WTC11 (cell line): ENCODE measurements around the gene ESRP2.

ENCODE experiments used
- CREB1 ChIP-seq: sonication (generic); formaldehyde crosslinking; IDR thresholded peaks from 2 replicates; pipeline ENCODE4 v1.8.0; 2023; ENCODE audit warnings: mild to moderate bottlenecking, missing genetic modification reagents
- CREM ChIP-seq: sonication (generic); formaldehyde crosslinking; IDR thresholded peaks from 2 replicates; pipeline ENCODE4 v1.8.1; 2022; ENCODE audit warnings: mild to moderate bottlenecking, missing genetic modification reagents, moderate library complexity
- NFE2L1 ChIP-seq: sonication (generic); formaldehyde crosslinking; IDR thresholded peaks from 2 replicates; pipeline ENCODE4 v1.8.1; 2023; ENCODE audit warnings: missing genetic modification reagents
- TP53 ChIP-seq: sonication (generic); formaldehyde crosslinking; IDR thresholded peaks from 2 replicates; pipeline ENCODE4 v1.8.1; 2023; ENCODE audit warnings: mild to moderate bottlenecking, missing genetic modification reagents
- ZNF423 ChIP-seq: fragments of 250-450 bp; sonication (Bioruptor Pico); IDR thresholded peaks from 2 replicates; pipeline ENCODE4 v2.1.2; 2022; ENCODE audit warnings: mild to moderate bottlenecking, moderate library complexity
- ZNF671 ChIP-seq: fragments of 250-450 bp; sonication (Bioruptor Pico); IDR thresholded peaks from 2 replicates; pipeline ENCODE4 v1.8.0; 2021; ENCODE audit warnings: mild to moderate bottlenecking
- TF ChIP-seq, protein P1 (sequence below): fragments of 200-600 bp; IDR thresholded peaks from 2 replicates; pipeline ENCODE4 v1.8.0; 2022; ENCODE audit warnings: antibody characterized with exemption

- TF ChIP-seq ZNF671 (CRISPR knock-in tag) (no peak), ZNF423 (CRISPR knock-in tag) (no peak), TP53 (CRISPR knock-in tag) (no peak), NFE2L1 (CRISPR knock-in tag) (no peak), CREB1 (CRISPR knock-in tag) (no peak), CREM (no peak)
- TF ChIP-seq, protein P1, sequence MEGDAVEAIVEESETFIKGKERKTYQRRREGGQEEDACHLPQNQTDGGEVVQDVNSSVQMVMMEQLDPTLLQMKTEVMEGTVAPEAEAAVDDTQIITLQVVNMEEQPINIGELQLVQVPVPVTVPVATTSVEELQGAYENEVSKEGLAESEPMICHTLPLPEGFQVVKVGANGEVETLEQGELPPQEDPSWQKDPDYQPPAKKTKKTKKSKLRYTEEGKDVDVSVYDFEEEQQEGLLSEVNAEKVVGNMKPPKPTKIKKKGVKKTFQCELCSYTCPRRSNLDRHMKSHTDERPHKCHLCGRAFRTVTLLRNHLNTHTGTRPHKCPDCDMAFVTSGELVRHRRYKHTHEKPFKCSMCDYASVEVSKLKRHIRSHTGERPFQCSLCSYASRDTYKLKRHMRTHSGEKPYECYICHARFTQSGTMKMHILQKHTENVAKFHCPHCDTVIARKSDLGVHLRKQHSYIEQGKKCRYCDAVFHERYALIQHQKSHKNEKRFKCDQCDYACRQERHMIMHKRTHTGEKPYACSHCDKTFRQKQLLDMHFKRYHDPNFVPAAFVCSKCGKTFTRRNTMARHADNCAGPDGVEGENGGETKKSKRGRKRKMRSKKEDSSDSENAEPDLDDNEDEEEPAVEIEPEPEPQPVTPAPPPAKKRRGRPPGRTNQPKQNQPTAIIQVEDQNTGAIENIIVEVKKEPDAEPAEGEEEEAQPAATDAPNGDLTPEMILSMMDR: no peak
Measured at GRCh38 chr16:68285683-68286082, 49.8 kb upstream of the ESRP2 start.
